HepG2 (cell line): ENCODE results near the gene SEMA7A. TPM values are rescaled to one million over a fixed set of nuclear protein-coding genes. Genes with fewer than 3 reads are reported as not detected.
A peak's percentile ranks its signal among the peaks of the same experiment; 100 is the strongest.

ENCODE experiments used
- BHLHE40 ChIP-seq: IDR thresholded peaks from 2 replicates; pipeline ENCODE4 v1.6.1; 2011; ENCODE audit warnings: low read length, improper control_type of control experiment
- CERS6 ChIP-seq: sonication (generic); formaldehyde crosslinking; IDR thresholded peaks from 2 replicates; pipeline ENCODE4 v1.5.0; 2020; ENCODE audit warnings: missing genetic modification reagents
- DDIT3 ChIP-seq: sonication (generic); formaldehyde crosslinking; IDR thresholded peaks from 2 replicates; pipeline ENCODE4 v1.4.0; 2020; ENCODE audit warnings: mild to moderate bottlenecking, missing genetic modification reagents
- FOXO4 ChIP-seq: sonication (generic); formaldehyde crosslinking; conservative IDR thresholded peaks from 2 replicates; pipeline ENCODE4 v1.8.1; 2023; ENCODE audit warnings: missing genetic modification reagents
- GABPA ChIP-seq, 2 experiments: IDR thresholded peaks; 2 replicates each; pipeline ENCODE4 v1.6.1; 2011 to 2016; ENCODE audit warnings: low read depth in 2 of 2, low read length in 1 of 2, missing biosample characterization in 1 of 2, missing genetic modification characterization in 1 of 2
- HHEX ChIP-seq: IDR thresholded peaks from 2 replicates; pipeline ENCODE4 v1.6.1; 2016; ENCODE audit warnings: control low read depth
- HIVEP1 ChIP-seq: sonication (generic); formaldehyde crosslinking; IDR thresholded peaks from 2 replicates; pipeline ENCODE4 v1.4.0; 2020; ENCODE audit warnings: mild to moderate bottlenecking, missing genetic modification reagents
- IRX3 ChIP-seq: sonication (generic); formaldehyde crosslinking; IDR thresholded peaks from 2 replicates; pipeline ENCODE4 v1.8.1; 2023; ENCODE audit warnings: mild to moderate bottlenecking, low read depth, missing genetic modification reagents, borderline replicate concordance
- ISL2 ChIP-seq: sonication (generic); formaldehyde crosslinking; IDR thresholded peaks from 2 replicates; pipeline ENCODE4 v1.5.0; 2020; ENCODE audit warnings: missing genetic modification reagents
- KAT2B ChIP-seq: fragments of 150-350 bp; IDR thresholded peaks from 2 replicates; pipeline ENCODE4 v1.6.1; 2014; ENCODE audit warnings: low read depth, low read length, borderline replicate concordance
- MED8 ChIP-seq: sonication (generic); formaldehyde crosslinking; IDR thresholded peaks from 2 replicates; pipeline ENCODE4 v1.8.1; 2023; ENCODE audit warnings: mild to moderate bottlenecking, missing genetic modification reagents; ENCODE audit not compliant: insufficient replicate concordance
- MEIS1 ChIP-seq: sonication (generic); formaldehyde crosslinking; IDR thresholded peaks from 2 replicates; pipeline ENCODE4 v1.9.0; 2021; ENCODE audit warnings: mild to moderate bottlenecking, missing genetic modification reagents, moderate library complexity, borderline replicate concordance
- NFE2L2 ChIP-seq: fragments of 150-350 bp; IDR thresholded peaks from 2 replicates; pipeline ENCODE4 v1.6.1; 2014; ENCODE audit warnings: low read length
- PHF8 ChIP-seq: sonication (generic); formaldehyde crosslinking; IDR thresholded peaks from 2 replicates; pipeline ENCODE4 v1.5.0; 2020; ENCODE audit warnings: missing genetic modification reagents
- RXRB ChIP-seq: IDR thresholded peaks from 2 replicates; pipeline ENCODE4 v1.6.1; 2016; ENCODE audit warnings: borderline replicate concordance, missing genetic modification reagents, missing compliant biosample characterization
- SETDB1 ChIP-seq: sonication (generic); formaldehyde crosslinking; IDR thresholded peaks from 2 replicates; pipeline ENCODE4 v1.5.1; 2020; ENCODE audit warnings: missing genetic modification reagents, mild to moderate bottlenecking, borderline replicate concordance
- TAF1 ChIP-seq: sonication (generic); formaldehyde crosslinking; IDR thresholded peaks from 2 replicates; pipeline ENCODE4 v1.4.0; 2020; ENCODE audit warnings: missing genetic modification reagents
- TCF12 ChIP-seq, 2 experiments: fragments of 450-650 bp in 1 of 2; sonication (generic) in 1 of 2; formaldehyde crosslinking in 1 of 2; IDR thresholded peaks; 2 replicates each; pipeline versions ENCODE4 v1.6.1 to v1.8.0; 2017 to 2022; ENCODE audit warnings: antibody characterized with exemption in 1 of 2, mild to moderate bottlenecking in 1 of 2, missing genetic modification reagents in 1 of 2, moderate library complexity in 1 of 2
- ZBTB25 ChIP-seq: IDR thresholded peaks from 2 replicates; pipeline ENCODE4 v1.6.1; 2018; ENCODE audit warnings: missing genetic modification reagents
- ZNF274 ChIP-seq: sonication (generic); formaldehyde crosslinking; IDR thresholded peaks from 2 replicates; pipeline ENCODE4 v1.5.1; 2020; ENCODE audit warnings: mild to moderate bottlenecking, missing genetic modification reagents
- ZNF569 ChIP-seq: sonication (generic); formaldehyde crosslinking; IDR thresholded peaks from 2 replicates; pipeline ENCODE4 v1.5.0; 2020; ENCODE audit warnings: mild to moderate bottlenecking, missing genetic modification reagents, moderate library complexity, borderline replicate concordance
- ZNF572 ChIP-seq: sonication (generic); formaldehyde crosslinking; IDR thresholded peaks from 2 replicates; pipeline ENCODE4 v1.5.1; 2020; ENCODE audit warnings: mild to moderate bottlenecking, missing genetic modification reagents
- ZNF749 ChIP-seq: sonication (generic); formaldehyde crosslinking; IDR thresholded peaks from 2 replicates; pipeline ENCODE4 v1.8.0; 2022; ENCODE audit warnings: mild to moderate bottlenecking, missing genetic modification reagents, moderate library complexity, borderline replicate concordance
- ZNF790 ChIP-seq: sonication (generic); formaldehyde crosslinking; IDR thresholded peaks from 2 replicates; pipeline ENCODE4 v1.8.0; 2022; ENCODE audit warnings: missing genetic modification reagents, mild to moderate bottlenecking, borderline replicate concordance
- ZSCAN12 ChIP-seq: sonication (generic); formaldehyde crosslinking; IDR thresholded peaks from 2 replicates; pipeline ENCODE4 v1.9.0; 2021; ENCODE audit warnings: mild to moderate bottlenecking, missing genetic modification reagents
- ZZZ3 ChIP-seq: sonication (generic); formaldehyde crosslinking; IDR thresholded peaks from 2 replicates; pipeline ENCODE4 v1.4.0; 2020; ENCODE audit warnings: missing genetic modification reagents, mild to moderate bottlenecking, borderline replicate concordance
- polyA plus RNA-seq, 8 experiments: library from polyadenylated mRNA; depleted of rRNA in 3 of 8; stranded (reverse) in 7 of 8; unstranded in 1 of 8; fragments of >200 nt; fragmentation: Illumina TruSeq in 4 of 8; extraction: Trizol in 4 of 8; gene quantifications; 2 replicates each; pipeline versions ENCODE4 v1.2.1 to v1.2.3, GENCODE V29; 2011 to 2016; ENCODE audit warnings: low read depth in 4 of 8, missing spikeins in 1 of 8, mixed read lengths in 1 of 8; ENCODE audit not compliant: insufficient read depth in 1 of 8
- total RNA-seq, 5 experiments: library from RNA; depleted of rRNA; stranded (reverse); fragments of >200 nt; fragmentation: Illumina TruSeq; extraction: Trizol; gene quantifications; 2 replicates each; pipeline ENCODE4 v1.2.3, GENCODE V29; 2016; ENCODE audit warnings: low read depth in 1 of 5

Gene SEMA7A
- total and polyA plus RNA-seq, 2 of the 13 experiments (the other 11 are each of a cell fraction or from before 2014, with no cell fraction given), result 9.0 to 15.8 TPM

GRCh38 chr15:74460871-74461846 is 27.4 kb upstream of the SEMA7A start, which contains the start of gene UBL7 (continued):
- TF ChIP-seq CERS6 (CRISPR knock-in tag) (no peak), MED8 (CRISPR knock-in tag) (peak; percentile 16), ZSCAN12 (CRISPR knock-in tag) (no peak; the same call in 1 of the 2 replicates), ZZZ3 (no peak), SETDB1 (CRISPR knock-in tag) (no peak), RXRB (peak; percentile 83; the same call in 1 of the 2 replicates), TCF12 (IDR thresholded peaks at IDR 0.05) (no peak), TCF12 (CRISPR knock-in tag; IDR thresholded peaks at IDR 0.05) (no peak), DDIT3 (no peak; the same call in 1 of the 2 replicates), BHLHE40 (no peak), ISL2 (CRISPR knock-in tag) (peak; percentile 83; the same call in 1 of the 2 replicates), KAT2B (no peak), ZNF749 (CRISPR knock-in tag) (no peak), ZBTB25 (CRISPR knock-in tag) (peak; percentile 89), GABPA (IDR thresholded peaks at IDR 0.05; ENCODE audit: low read depth, low read length) (peak; percentile 92), GABPA (CRISPR knock-in tag; IDR thresholded peaks at IDR 0.05; ENCODE audit: low read depth) (peak; percentile 99), ZNF790 (CRISPR knock-in tag) (peak; percentile 90; the same call in 1 of the 2 replicates), ZNF569 (CRISPR knock-in tag) (no peak), PHF8 (peak; percentile 60), FOXO4 (CRISPR knock-in tag) (no peak), ZNF572 (CRISPR knock-in tag) (no peak), TAF1 (CRISPR knock-in tag) (peak; percentile 96), IRX3 (no peak), NFE2L2 (no peak), ZNF274 (peak; percentile 67; the same call in 1 of the 2 replicates), MEIS1 (CRISPR knock-in tag) (peak; percentile 55; the same call in 1 of the 2 replicates), HHEX (CRISPR knock-in tag) (no peak), HIVEP1 (peak; percentile 57; the same call in 1 of the 2 replicates)
